Inflammatory macrophage treated with lipopolysaccharide for 4 hours (primary cell): ENCODE measurements around the gene FAM20B.

Source experiments
- DNase-seq: peaks from one replicate; pipeline ENCODE4 v3.0.0-alpha.2; 2020

Gene FAM20B

GRCh38 chr1:179095924-179096323 is 70.2 kb downstream of the FAM20B start:
- no peak for DNase-seq

- no peak for DNase-seq
Measured at GRCh38 chr1:179099891-179100290, 74.2 kb downstream of the FAM20B start.

GRCh38 chr1:179101566-179101965 is 75.9 kb downstream of the FAM20B start:
- DNase-seq = no peak

- DNase-seq = no peak
Measured at GRCh38 chr1:179103999-179104398, 78.3 kb downstream of the FAM20B start.

- no peak for DNase-seq
Measured at GRCh38 chr1:179104611-179105250, 79.0 kb downstream of the FAM20B start.

- no peak for DNase-seq
Measured at GRCh38 chr1:179105393-179105792, 79.7 kb downstream of the FAM20B start.

GRCh38 chr1:179107706-179108629 is 82.3 kb downstream of the FAM20B start:
- DNase-seq = no peak

GRCh38 chr1:179108644-179109043 is 83.0 kb downstream of the FAM20B start:
- no peak for DNase-seq

GRCh38 chr1:179115181-179115580 is 89.5 kb downstream of the FAM20B start:
- no peak for DNase-seq

GRCh38 chr1:179119513-179119912 is 93.8 kb downstream of the FAM20B start:
- DNase-seq = no peak

GRCh38 chr1:179120736-179121135 is 95.0 kb downstream of the FAM20B start:
- no peak for DNase-seq

GRCh38 chr1:179121159-179121938 is 95.7 kb downstream of the FAM20B start:
- peak; percentile 24 for DNase-seq

GRCh38 chr1:179124873-179125272 is 99.2 kb downstream of the FAM20B start:
- DNase-seq = no peak
